Activated T-cell treated with anti-CD3 and anti-CD28 coated beads for 24 hours (primary cell): ENCODE results near the gene PPP4R3B.
A peak's percentile ranks its signal among the peaks of the same experiment; 100 is the strongest.
"Not testable (repeated sequence)": the region's sequence is repeated elsewhere in the genome, so short reads cannot be mapped to it uniquely, and the experiment has no call there.

Experiments
- DNase-seq: peaks from one replicate; pipeline ENCODE4 v3.0.0-alpha.2; 2020; ENCODE audit warnings: low read depth

PPP4R3B gene

DNA sequence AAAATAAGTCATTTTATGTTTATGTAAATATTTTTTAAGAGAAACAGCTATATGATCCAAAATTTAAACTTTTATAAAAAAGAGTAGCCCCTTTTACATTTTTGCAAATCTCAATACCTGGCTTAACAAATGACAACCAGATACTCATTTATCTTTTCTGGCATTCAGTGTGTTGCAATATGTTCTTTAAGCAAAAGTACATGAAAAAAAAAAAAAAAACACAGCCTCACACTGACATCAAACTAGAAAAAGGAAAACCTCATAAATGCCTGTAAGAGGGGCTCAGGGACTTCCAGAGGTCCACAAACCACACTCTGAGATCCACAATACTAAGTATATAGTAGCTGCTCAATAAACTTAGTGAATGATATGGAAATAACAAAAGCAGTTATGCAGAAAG lies 21.9 kb downstream of the PPP4R3B start:
- no peak for DNase-seq

DNA sequence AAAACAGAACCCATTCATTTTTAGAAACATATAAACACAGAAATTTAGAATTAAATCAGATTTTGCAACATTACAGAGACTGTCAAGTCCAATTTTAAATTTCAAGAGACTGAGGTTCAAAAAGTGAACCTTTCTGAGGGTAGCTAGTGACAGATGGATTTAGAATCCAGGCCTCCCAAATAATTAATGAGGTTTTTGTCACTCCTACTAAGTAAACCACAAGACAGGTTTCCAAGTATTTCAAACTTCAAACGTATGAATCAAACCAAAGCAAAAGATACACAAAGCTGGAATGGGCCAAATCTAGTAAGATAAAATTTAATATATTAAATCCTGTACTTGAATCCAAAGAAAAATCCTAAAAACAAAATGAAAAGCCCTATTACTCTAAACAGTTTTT lies 25.3 kb downstream of the PPP4R3B start:
- DNase-seq = no peak

DNA sequence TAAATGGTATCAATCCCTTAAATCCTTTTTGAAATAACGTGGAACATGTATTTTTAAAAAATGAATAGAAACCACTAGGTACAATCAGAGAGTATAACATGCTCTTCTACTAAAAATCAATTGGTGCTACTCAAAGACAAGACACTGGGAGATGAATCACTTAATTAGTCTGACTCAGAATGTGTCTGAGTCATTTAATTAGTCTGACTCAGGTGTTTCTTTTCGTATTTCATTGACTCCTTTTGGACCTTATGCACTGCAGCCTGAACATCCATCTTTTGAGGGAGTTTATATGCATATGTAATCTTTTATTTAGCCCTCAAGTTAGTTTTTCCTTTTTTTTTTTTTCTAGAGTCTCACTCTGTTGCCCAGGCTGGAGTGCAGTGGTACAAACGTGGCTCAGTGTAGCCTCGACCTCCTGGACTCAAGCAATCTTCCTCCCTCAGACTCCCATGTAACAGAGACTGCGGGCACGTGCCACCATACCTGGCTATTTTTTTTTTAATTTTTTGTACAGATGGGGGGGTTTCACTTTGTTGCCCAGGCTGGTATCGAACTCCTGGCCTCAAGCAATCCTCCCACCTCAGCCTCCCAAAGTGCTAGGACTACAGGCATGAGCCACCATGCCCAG lies 26.5 kb downstream of the PPP4R3B start:
- no peak for DNase-seq

- DNase-seq = no peak
These were observed 31.9 kb downstream of the PPP4R3B start for GRCh38 chr2:55585451-55586080.

DNA sequence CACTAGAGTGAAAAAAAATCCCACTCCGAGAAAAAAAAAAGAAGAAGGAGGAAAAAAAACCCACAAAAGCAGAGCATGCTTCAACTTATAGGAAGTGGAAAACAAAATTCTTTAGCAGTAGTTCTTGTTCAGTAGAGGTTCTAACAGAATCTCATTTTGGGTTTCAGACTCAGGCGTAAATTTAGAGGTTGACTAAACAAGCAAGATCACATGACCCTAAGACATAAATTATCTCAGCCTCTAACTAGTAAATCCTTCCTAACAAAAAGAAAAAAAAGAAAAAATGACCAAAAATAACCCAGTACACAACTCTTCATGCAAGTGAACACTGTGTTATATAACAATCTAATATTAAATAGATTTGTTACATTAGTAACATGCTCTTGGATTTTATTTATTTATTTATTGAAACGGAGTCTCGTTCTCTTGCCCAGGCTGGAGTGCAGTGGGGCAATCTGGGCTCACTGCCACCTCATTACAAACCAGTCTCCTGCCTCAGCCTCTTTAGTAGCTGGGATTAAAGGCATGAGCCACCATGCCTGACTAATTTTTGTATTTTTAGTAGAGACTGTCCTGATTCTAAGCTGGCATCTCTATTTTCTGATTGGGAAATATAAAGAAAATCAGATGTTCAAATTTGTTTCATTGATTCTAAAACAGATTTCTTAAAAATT lies 35.4 kb downstream of the PPP4R3B start:
- no peak for DNase-seq

- no peak for DNase-seq
These were observed 36.0 kb downstream of the PPP4R3B start for GRCh38 chr2:55581435-55581834.

DNA sequence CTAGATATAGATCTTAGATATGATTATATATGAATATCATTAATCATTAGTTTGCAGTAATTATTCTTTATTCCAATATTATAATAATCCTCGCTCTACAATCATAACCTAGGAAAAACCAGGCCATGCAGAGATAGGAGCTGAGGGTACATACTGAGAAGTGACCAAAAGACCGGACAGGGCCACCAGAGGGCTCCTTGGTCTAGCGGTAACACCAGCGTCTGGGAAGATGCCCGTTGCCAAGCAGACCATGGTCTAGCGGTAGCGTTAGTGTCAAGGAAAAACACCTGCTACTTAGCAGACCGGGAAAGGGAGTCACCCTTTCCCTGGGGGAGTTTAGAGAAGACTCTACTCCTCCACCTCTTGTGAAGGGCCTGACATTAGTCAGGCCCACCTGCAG lies 48.4 kb downstream of the PPP4R3B start:
- DNase-seq = not testable (repeated sequence)

DNA sequence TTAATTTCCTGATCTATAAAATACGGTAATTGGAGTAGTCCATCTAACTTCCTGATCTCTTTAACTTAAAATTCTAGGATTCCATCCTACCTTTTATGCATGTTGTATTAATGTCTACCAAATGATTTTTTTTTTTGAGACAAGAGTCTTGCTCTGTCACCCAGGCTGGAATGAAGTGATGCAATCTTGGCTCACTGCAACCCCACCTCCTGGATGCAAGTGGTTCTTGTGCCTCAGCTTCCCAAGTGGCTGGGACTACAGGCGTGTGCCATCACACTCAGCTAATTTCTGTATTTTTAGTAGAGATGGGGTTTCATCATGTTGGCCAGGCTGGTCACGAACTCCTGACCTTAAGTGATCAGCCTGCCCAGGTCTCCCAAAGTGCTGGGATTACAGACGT lies 50.1 kb downstream of the PPP4R3B start:
- no peak for DNase-seq

- no peak for DNase-seq
These were observed 51.8 kb downstream of the PPP4R3B start for GRCh38 chr2:55565613-55566012.

DNA sequence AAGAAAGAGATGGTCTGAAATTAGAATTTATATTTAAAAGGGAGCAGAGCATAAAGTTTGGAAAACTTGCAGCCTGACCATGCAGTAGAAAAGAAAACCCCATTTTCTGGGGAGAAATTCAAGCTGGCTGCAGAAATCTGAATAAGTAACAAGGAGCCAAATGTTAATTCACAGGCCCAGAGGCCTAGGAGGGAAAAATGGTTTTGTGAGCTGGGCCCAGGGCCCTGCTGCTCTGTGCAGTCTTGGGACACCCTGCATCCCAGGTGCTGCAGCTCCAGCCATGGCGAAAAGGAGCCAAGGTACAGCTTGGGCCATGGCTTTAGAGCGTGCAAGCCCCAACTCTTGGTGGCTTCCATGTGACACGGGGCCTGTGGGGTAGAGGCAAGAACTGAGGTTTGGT lies 56.6 kb downstream of the PPP4R3B start:
- no peak for DNase-seq

DNA sequence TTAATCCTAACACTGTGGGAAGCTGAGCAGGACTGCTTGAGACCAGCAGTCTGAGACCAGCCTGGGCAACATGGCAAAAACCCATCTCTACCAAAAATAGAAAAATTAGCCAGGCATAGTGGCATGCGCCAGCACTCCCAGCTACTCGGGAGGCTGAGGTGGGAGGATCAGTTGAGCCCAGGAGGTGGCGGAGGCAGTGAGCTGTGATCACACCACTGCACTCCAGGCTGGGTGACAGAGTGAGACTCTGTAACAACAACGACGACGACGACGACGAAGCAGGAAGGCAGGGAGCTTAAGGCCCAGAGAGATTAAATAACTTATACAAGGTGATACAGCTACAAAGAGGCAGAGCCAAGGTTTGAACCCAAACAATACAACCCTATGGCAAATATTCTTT lies 60.6 kb downstream of the PPP4R3B start:
- no peak for DNase-seq

DNA sequence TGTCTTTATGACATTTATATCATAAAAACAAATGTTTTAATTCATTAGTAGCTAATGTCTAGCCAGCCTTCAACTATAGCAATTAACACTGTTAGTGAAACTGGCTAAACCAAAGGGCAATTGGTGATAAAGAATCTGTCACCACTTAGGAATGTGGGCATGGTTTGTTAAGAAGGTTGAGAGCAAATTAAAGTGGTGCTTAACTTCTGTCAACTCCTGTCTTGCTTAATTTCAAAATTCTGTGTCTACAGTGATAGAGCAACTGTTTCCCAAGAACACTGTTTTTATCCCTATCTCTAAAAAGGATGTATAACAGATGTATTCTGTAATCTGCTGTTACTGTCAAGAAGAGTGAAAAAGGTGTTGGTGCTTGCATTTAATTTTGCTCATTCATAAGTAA lies 61.4 kb downstream of the PPP4R3B start:
- no peak for DNase-seq

DNA sequence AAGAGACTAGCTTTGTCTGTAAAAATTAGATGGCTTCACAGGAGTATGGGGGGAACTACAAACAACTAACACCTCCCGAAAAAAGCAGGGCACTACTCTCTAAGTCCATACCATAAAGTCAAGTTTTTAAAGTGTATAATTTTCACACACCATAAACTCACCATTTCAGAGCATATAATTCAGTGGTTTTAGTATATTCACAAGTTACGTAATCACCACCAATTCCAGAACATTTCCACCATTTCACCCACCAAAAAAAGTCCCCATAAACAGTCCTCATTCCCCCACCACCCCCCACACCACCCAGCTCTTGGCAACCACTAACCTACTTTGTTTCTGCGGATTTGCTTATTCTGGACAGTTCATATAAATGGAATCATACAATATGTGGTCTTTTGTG lies 64.1 kb downstream of the PPP4R3B start:
- no peak for DNase-seq

DNA sequence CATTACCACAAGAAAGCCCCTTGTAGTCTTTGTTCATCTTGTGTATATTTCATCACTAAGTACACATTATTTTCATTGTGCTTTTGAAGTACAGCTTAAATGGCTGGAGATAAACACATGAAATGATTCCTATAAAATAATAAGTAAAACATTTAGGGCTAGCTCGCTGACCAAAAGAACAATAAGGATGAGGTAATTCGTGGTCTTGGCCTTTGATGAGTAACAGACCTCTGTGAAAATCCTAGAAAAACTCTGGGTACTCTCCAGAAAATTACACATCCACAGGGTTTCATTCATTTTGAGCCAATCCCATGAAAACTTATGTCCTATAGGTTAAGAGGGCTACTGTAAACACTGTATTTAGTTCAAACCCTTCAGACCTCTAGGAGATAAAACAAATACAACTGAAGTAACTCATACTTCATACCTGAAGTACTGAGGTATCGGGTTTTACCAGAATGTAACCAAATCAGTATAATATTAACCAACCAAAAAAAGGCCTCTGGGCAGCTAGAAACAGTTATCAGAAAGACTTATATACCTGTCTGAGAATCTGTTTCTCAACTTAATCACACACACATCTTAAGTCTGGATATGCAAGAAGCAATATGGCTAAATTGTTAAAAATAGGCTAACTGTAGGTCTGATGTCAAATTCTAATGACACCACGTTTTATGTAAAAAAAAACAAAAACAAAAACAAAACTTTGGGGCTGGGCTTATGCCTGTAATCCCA lies 66.9 kb downstream of the PPP4R3B start:
- no peak for DNase-seq

DNA sequence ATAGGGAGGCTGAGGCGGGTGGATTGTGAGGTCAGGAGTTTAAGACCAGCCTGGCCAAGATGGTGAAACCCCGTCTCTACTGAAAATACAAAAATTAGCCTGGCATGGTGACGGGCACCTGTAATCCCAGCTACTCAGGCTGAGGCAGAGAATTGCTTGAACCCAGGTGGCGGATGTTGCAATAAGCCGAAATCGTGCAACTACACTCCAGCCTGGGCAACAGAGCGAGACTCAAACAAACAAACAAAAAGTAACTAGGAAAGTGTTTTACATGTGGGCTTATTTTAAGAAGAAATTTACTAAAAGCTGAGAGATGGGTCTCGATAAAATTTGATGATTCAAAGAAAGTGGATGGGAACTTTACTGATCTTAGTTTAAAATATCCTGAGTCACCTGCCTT lies 69.7 kb downstream of the PPP4R3B start:
- not testable (repeated sequence) for DNase-seq

GRCh38 chr2:55547001-55547400 lies 70.4 kb downstream of the PPP4R3B start:
- no peak for DNase-seq

DNA sequence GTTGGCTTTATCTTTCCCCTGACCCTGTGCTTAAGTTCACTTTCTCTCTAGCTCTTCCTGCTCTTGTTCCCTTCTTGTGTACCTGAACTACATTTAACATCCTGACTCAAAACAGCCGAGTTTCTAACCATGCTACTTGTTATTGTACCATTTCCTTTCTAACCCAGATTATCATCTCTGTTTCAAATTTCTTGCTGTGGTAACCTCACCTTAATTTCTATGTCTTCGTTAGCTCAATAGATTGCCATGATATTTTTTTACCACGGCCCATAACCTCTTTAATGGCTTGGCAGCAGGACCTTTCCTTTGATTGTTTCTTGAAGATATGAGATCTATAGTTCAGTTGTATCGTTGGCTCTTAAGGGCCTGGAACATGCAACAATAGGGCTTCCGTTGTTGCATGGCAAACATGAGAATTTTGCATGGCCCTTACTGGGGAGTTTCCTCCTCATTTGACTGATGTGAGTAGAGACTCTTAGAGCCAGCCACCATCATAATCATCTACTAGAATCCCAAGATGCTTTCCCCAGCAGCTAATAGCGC lies 86.8 kb downstream of the PPP4R3B start:
- DNase-seq = no peak

DNA sequence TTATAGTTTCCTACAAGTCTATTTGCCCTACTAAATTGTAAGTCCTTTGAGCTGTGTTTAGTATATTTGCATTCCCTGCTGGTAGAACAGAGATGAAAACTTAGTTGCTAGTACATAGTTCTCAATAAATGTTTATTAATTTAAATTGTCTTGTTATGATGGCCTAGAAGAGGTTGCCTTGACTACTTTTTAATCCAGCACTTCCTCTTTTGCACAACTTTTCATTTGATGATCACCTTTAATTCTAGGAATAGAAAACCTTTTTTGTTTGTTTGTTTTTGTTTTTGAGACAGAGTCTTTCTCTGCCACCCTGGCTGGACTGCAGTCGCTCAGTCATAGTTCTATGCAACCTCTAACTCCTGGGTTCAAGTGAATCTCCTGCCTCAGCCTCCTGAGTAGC lies 91.2 kb downstream of the PPP4R3B start:
- no peak for DNase-seq

DNA sequence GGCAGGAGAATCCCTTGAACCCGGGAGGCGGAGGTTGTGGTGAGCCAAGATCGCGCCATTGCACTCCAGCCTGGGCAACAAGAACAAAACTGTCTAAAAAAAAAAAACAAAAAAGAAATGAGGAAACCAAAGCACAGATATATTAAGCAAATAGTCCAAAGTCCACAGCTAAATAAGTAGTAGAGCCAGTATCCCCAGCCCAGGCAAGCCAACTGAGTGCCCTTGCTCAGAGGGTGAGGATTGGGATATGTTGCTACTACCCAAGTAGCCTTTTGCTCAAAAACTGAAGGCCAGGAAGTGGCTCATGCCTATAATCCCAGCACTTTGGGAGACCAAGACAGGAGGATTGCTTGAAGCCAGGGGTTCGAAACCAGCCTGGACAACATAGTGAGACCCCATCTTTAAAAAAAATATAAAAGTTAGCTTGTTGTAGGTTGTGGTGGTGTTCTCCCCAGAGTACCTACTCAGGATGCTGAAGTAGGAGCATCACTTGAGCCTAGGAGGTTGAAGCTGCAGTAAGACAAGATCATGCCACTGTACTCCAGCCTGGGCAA lies 92.5 kb downstream of the PPP4R3B start:
- no peak for DNase-seq

DNA sequence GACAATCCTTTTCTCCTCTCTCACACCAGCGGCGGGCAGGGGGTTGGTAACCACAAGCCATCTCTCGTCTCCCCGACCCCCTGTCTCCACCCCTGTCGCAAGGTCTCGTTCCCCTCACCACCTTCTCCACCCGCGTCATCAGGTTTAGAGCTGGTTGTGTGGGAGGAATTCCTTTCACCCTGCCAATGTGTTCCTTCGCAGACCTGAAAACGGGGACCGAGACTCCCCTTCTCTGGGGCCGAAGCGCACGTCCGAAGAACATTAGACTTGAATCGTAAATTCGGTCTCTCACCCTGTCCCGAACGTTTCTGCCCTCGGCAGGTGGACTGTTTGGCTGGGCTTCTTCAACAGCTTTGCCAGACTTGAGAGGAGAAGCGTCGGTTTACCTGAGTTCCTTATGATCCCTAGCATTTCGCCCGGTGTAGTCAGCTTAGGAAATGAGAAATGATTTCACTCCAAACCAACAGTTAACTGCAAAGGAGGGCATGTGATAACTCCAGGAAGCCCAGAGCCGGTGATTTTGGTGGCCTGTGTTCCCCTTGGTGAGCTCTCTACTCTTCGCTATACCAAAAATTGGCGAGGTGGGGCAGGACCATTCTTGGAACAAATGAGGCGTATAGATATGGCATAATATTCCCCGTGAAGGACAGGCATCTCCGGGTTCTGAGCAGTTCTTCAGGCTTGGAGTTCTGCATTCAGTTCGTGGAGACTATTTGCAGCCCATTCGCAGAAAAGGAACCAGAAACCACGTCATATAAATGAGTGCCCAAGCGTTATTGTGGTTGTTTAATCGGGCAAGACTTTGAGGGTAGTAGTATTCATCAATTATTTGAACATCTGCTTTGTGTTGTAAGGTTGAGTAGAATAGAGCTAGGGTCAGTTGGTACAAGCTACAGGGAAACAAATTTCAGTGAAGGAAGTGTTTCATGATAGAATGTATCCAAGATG lies 97.2 kb downstream of the PPP4R3B start:
- DNase-seq = peak; percentile 23

GRCh38 chr2:55518841-55519165 lies 98.6 kb downstream of the PPP4R3B start:
- DNase-seq = no peak
